HepG2 (cell line): ENCODE data around the gene LDAH. TPM values are rescaled to one million over a fixed set of nuclear protein-coding genes. Genes with fewer than 3 reads are reported as not detected.
A peak's percentile ranks its signal among the peaks of the same experiment; 100 is the strongest.

ENCODE experiments used
- CBX5 ChIP-seq: sonication (generic); formaldehyde crosslinking; IDR thresholded peaks from 2 replicates; pipeline ENCODE4 v1.4.0; 2020; ENCODE audit warnings: missing genetic modification reagents, borderline replicate concordance
- CREBL2 ChIP-seq: sonication (generic); formaldehyde crosslinking; IDR thresholded peaks from 2 replicates; pipeline ENCODE4 v1.8.1; 2023; ENCODE audit warnings: missing genetic modification reagents, mild to moderate bottlenecking, borderline replicate concordance
- DDIT3 ChIP-seq: sonication (generic); formaldehyde crosslinking; IDR thresholded peaks from 2 replicates; pipeline ENCODE4 v1.4.0; 2020; ENCODE audit warnings: mild to moderate bottlenecking, missing genetic modification reagents
- ELK4 ChIP-seq: sonication (generic); formaldehyde crosslinking; IDR thresholded peaks from 2 replicates; pipeline ENCODE4 v1.9.0; 2021; ENCODE audit warnings: missing genetic modification reagents, borderline replicate concordance
- HNRNPUL1 ChIP-seq: fragments of 200-400 bp; formaldehyde crosslinking; IDR thresholded peaks from 2 replicates; pipeline ENCODE4 v1.6.1; 2017; ENCODE audit warnings: low read depth, mild to moderate bottlenecking, low read length, moderate library complexity
- HOXD1 ChIP-seq: sonication (generic); formaldehyde crosslinking; IDR thresholded peaks from 2 replicates; pipeline ENCODE4 v1.5.0; 2020; ENCODE audit warnings: missing genetic modification reagents
- MEIS1 ChIP-seq: sonication (generic); formaldehyde crosslinking; IDR thresholded peaks from 2 replicates; pipeline ENCODE4 v1.9.0; 2021; ENCODE audit warnings: mild to moderate bottlenecking, missing genetic modification reagents, moderate library complexity, borderline replicate concordance
- MLLT10 ChIP-seq: sonication (generic); formaldehyde crosslinking; IDR thresholded peaks from 2 replicates; pipeline ENCODE4 v1.4.0; 2020; ENCODE audit warnings: missing genetic modification reagents
- MYNN ChIP-seq: sonication (generic); formaldehyde crosslinking; IDR thresholded peaks from 2 replicates; pipeline ENCODE4 v1.4.0; 2020; ENCODE audit warnings: mild to moderate bottlenecking, low read depth, missing genetic modification reagents
- PAX8 ChIP-seq: sonication (generic); formaldehyde crosslinking; IDR thresholded peaks from 2 replicates; pipeline ENCODE4 v1.8.0; 2022; ENCODE audit warnings: mild to moderate bottlenecking, missing genetic modification reagents, borderline replicate concordance
- RARA ChIP-seq: IDR thresholded peaks from 2 replicates; pipeline ENCODE4 v1.6.1; 2016; ENCODE audit warnings: missing genetic modification reagents, missing compliant biosample characterization
- RBM39 ChIP-seq: fragments of 200-400 bp; formaldehyde crosslinking; IDR thresholded peaks from one replicate; pipeline ENCODE4 v1.6.1; 2018; ENCODE audit warnings: antibody characterized with exemption, mild to moderate bottlenecking, low read depth, low read length; ENCODE audit not compliant: poor library complexity, severe bottlenecking
- SETDB1 ChIP-seq: sonication (generic); formaldehyde crosslinking; IDR thresholded peaks from 2 replicates; pipeline ENCODE4 v1.5.1; 2020; ENCODE audit warnings: missing genetic modification reagents, mild to moderate bottlenecking, borderline replicate concordance
- SP1 ChIP-seq, 2 experiments: fragments of 450-650 bp in 1 of 2; sonication (generic) in 1 of 2; formaldehyde crosslinking in 1 of 2; IDR thresholded peaks; 2 replicates each; pipeline versions ENCODE4 v1.4.0 to v1.6.1; 2016 to 2020; ENCODE audit warnings: missing genetic modification reagents in 1 of 2
- STAG1 ChIP-seq: sonication (generic); formaldehyde crosslinking; IDR thresholded peaks from 2 replicates; pipeline ENCODE4 v1.4.0; 2020; ENCODE audit warnings: missing genetic modification reagents
- TBX2 ChIP-seq: sonication (generic); formaldehyde crosslinking; IDR thresholded peaks from 2 replicates; pipeline ENCODE4 v1.5.0; 2020; ENCODE audit warnings: missing genetic modification reagents, mild to moderate bottlenecking, borderline replicate concordance
- TRAFD1 ChIP-seq: sonication (generic); formaldehyde crosslinking; IDR thresholded peaks from 2 replicates; pipeline ENCODE4 v1.5.1; 2020; ENCODE audit warnings: missing genetic modification reagents, mild to moderate bottlenecking, borderline replicate concordance
- ZNF3 ChIP-seq: IDR thresholded peaks from 2 replicates; pipeline ENCODE4 v1.7.0; 2017; ENCODE audit warnings: inconsistent platforms
- ZNF468 ChIP-seq: sonication (generic); formaldehyde crosslinking; IDR thresholded peaks from 2 replicates; pipeline ENCODE4 v1.8.0; 2022; ENCODE audit warnings: mild to moderate bottlenecking, moderate library complexity, missing genetic modification reagents
- ZNF501 ChIP-seq: sonication (generic); formaldehyde crosslinking; IDR thresholded peaks from 2 replicates; pipeline ENCODE4 v1.5.1; 2020; ENCODE audit warnings: mild to moderate bottlenecking, moderate library complexity, missing genetic modification reagents
- ZNF558 ChIP-seq: sonication (generic); formaldehyde crosslinking; IDR thresholded peaks from 2 replicates; pipeline ENCODE4 v1.9.0; 2022; ENCODE audit warnings: mild to moderate bottlenecking, missing genetic modification reagents, borderline replicate concordance
- ZNF570 ChIP-seq: sonication (generic); formaldehyde crosslinking; IDR thresholded peaks from 2 replicates; pipeline ENCODE4 v1.4.0; 2020; ENCODE audit warnings: mild to moderate bottlenecking, missing genetic modification reagents, borderline replicate concordance
- ZNF576 ChIP-seq: sonication (generic); formaldehyde crosslinking; IDR thresholded peaks from 2 replicates; pipeline ENCODE4 v1.4.0; 2020; ENCODE audit warnings: mild to moderate bottlenecking, missing genetic modification reagents
- ZNF704 ChIP-seq: sonication (generic); formaldehyde crosslinking; IDR thresholded peaks from 2 replicates; pipeline ENCODE4 v1.8.1; 2023; ENCODE audit warnings: mild to moderate bottlenecking, inconsistent platforms, moderate library complexity, missing genetic modification reagents, borderline replicate concordance
- polyA plus RNA-seq, 8 experiments: library from polyadenylated mRNA; depleted of rRNA in 3 of 8; stranded (reverse) in 7 of 8; unstranded in 1 of 8; fragments of >200 nt; fragmentation: Illumina TruSeq in 4 of 8; extraction: Trizol in 4 of 8; gene quantifications; 2 replicates each; pipeline versions ENCODE4 v1.2.1 to v1.2.3, GENCODE V29; 2011 to 2016; ENCODE audit warnings: low read depth in 4 of 8, missing spikeins in 1 of 8, mixed read lengths in 1 of 8; ENCODE audit not compliant: insufficient read depth in 1 of 8
- total RNA-seq, 5 experiments: library from RNA; depleted of rRNA; stranded (reverse); fragments of >200 nt; fragmentation: Illumina TruSeq; extraction: Trizol; gene quantifications; 2 replicates each; pipeline ENCODE4 v1.2.3, GENCODE V29; 2016; ENCODE audit warnings: low read depth in 1 of 5

The LDAH gene
- total and polyA plus RNA-seq, 2 of the 13 experiments (the other 11 are each of a cell fraction or from before 2014, with no cell fraction given) = 28.8 to 46.2 TPM

GRCh38 chr2:20635675-20636584, 187.0 kb downstream of the LDAH start (continued):
- TF ChIP-seq TRAFD1 (peak; percentile 66; the same call in 1 of the 2 replicates), RARA (no peak), ZNF558 (no peak), DDIT3 (CRISPR knock-in tag) (no peak), ELK4 (CRISPR knock-in tag) (no peak), MEIS1 (CRISPR knock-in tag) (0 out of 2 replicates have a peak, but pooled peaks have one; percentile 32), ZNF501 (CRISPR knock-in tag) (peak; percentile 92), MLLT10 (CRISPR knock-in tag) (no peak), ZNF704 (no peak), ZNF576 (CRISPR knock-in tag) (peak; percentile 12; the same call in 1 of the 2 replicates), HOXD1 (CRISPR knock-in tag) (no peak), CREBL2 (no peak), SETDB1 (CRISPR knock-in tag) (no peak), TBX2 (peak; percentile 66), CBX5 (CRISPR knock-in tag) (peak; percentile 95), ZNF468 (CRISPR knock-in tag) (no peak), HNRNPUL1 (no peak), RBM39 (peak; percentile 67), ZNF3 (CRISPR knock-in tag) (no peak), STAG1 (CRISPR knock-in tag) (peak; percentile 100), MYNN (CRISPR knock-in tag) (0 out of 2 replicates have a peak, but pooled peaks have one; percentile 59), SP1 (IDR thresholded peaks at IDR 0.05) (no peak), SP1 (CRISPR knock-in tag; IDR thresholded peaks at IDR 0.05) (peak; percentile 68; the same call in 1 of the 2 replicates), ZNF570 (CRISPR knock-in tag) (no peak), PAX8 (CRISPR knock-in tag) (no peak)
